BLaER1 treated with 17β-estradiol and CSF1 and Interleukin-3, amounts not matched to agents 10 nM and 100 nM (cell line): ENCODE results near the gene STK17A.
"Not testable (repeated sequence)": the region's sequence is repeated elsewhere in the genome, so short reads cannot be mapped to it uniquely, and the experiment has no call there.

Source experiments
- H3K27ac ChIP-seq, 11 experiments: shearing (Covaris generic); formaldehyde crosslinking; 2 replicates each; pipeline ENCODE4 v1.8.1; 2022
- H3K27me3 ChIP-seq, 11 experiments: shearing (Covaris generic); formaldehyde crosslinking; 2 replicates each; pipeline ENCODE4 v1.8.1; 2022
- H3K36me3 ChIP-seq, 11 experiments: shearing (Covaris generic); formaldehyde crosslinking; 2 replicates each; pipeline ENCODE4 v1.8.1; 2022
- H3K4me1 ChIP-seq, 10 experiments: shearing (Covaris generic); formaldehyde crosslinking; 2 replicates each; pipeline ENCODE4 v1.8.1; 2022
- H3K4me2 ChIP-seq, 11 experiments: shearing (Covaris generic); formaldehyde crosslinking; 2 replicates each; pipeline ENCODE4 v1.8.1; 2022
- H3K4me3 ChIP-seq, 10 experiments: shearing (Covaris generic); formaldehyde crosslinking; 2 replicates each; pipeline ENCODE4 v1.8.1; 2022
- H3K9ac ChIP-seq, 11 experiments: shearing (Covaris generic); formaldehyde crosslinking; 2 replicates each; pipeline ENCODE4 v1.8.1; 2022
- H3K9me3 ChIP-seq, 11 experiments: shearing (Covaris generic); formaldehyde crosslinking; replicated peaks in 1 of 11; 2 replicates each; pipeline ENCODE4 v1.8.1; 2022
- H4K20me1 ChIP-seq, 11 experiments: shearing (Covaris generic); formaldehyde crosslinking; 2 replicates each; pipeline ENCODE4 v1.8.1; 2022
- Cebpa-rat ChIP-seq, 11 experiments: shearing (Covaris generic); IDR thresholded peaks; 2 replicates each; pipeline ENCODE4 v1.8.1; 2022

STK17A gene

DNA sequence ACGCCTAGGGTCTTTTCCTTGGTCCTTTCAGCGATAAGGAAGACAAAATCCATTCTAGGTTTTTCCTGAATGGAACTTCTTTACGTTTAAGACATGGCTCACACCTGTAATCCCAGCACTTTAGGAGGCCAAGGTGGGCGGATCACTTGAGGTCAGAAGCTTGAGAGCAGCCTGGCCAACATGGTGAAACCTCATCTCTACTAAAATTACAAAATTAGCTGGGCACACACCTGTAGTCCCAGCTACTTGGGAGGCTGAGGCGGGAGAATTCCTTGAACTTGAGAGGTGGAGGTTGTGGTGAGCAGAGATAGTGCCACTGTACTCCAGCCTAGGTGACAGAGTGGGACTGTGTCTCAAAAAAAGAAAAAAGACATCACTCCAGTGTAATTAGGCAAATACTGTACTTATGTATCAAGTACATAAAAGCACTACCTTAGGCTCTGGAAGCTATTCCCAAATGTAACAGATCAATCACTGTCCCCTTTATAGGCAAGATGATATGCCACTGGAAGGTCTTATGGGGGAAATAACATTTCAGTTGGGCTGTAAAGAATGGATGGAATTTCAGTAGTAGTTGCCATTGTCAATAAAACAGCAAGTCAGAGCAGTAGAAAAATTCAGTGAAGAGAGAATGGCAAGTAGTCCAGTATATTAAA lies 5.7 kb downstream of the STK17A start:
- Histone ChIP-seq H3K4me1 (peaks cover 11 to 28% (median 22%) of the 10 kb centered on the region in 10 experiments), H4K20me1 (peaks cover 59 to 100% (median 95%) of the 10 kb centered on the region in 11 experiments; a peak in 21 of 22 replicates), H3K4me3 (no peak overlapping the region), H3K27ac (no peak overlapping the region), H3K36me3 (peaks cover 0 to 3% (median 0%) of the 10 kb centered on the region in 11 experiments; a peak in 2 of 22 replicates), H3K4me2 (no peak overlapping the region), H3K27me3 (no peaks in the 10 kb centered on the region), H3K9ac (no peak overlapping the region), H3K9me3 (no peaks in the 10 kb centered on the region)
- TF ChIP-seq Cebpa-rat (IDR thresholded peaks at IDR 0.05), result no peak

DNA sequence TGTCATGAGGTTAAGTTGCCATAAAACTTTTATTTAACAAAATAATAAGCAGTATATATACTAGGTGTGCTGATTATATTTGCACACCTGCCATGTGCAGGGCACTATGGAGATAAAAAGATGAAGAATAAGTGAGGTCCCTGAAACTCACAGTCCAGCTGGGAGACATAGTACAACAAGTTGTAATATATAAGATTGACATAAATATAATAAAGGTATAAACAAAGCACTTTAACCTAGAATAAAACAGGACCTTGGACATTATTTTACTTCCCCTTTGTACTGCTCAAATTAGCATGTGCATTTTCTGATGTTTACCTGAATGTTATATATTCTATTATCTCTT lies 6.2 kb downstream of the STK17A start:
- peaks cover 62 to 100% (median 97%) of the 10 kb centered on the region in 11 experiments; a peak in 21 of 22 replicates for H4K20me1 ChIP-seq
- H3K9me3 ChIP-seq, result no peaks in the 10 kb centered on the region
- H3K9ac ChIP-seq, result no peak overlapping the region
- H3K27me3 ChIP-seq, result no peaks in the 10 kb centered on the region
- peaks cover 0 to 3% (median 0%) of the 10 kb centered on the region in 11 experiments; a peak in 2 of 22 replicates for H3K36me3 ChIP-seq
- TF ChIP-seq Cebpa-rat (IDR thresholded peaks at IDR 0.05), result no peak
- H3K4me3 ChIP-seq, result no peak overlapping the region
- no peak overlapping the region for H3K4me2 ChIP-seq
- H3K4me1 ChIP-seq, result peaks cover 11 to 27% (median 22%) of the 10 kb centered on the region in 10 experiments
- H3K27ac ChIP-seq, result no peak overlapping the region

DNA sequence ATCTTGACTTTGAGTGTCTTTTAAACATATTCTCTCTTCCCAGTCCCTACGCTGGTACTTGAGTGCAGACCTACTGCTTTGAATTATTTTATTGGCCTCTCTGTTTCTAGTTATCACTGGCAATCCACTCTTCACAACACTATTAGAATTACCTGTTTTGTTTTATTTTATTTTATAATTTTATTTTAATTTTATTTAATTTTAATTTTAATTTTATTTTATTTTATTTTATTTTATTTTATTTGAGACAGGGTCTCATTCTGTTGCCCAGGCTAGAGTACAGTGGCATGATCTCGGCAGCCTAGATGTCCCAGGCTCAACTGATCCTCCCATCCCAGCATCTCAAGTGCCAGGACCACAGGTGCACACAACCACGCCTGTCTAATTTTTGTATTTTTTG lies 6.8 kb downstream of the STK17A start:
- Histone ChIP-seq H3K36me3 (peaks cover 0 to 3% (median 0%) of the 10 kb centered on the region in 11 experiments; a peak in 2 of 22 replicates), H3K9me3 (no peaks in the 10 kb centered on the region), H3K4me1 (peaks cover 4 to 21% (median 15%) of the 10 kb centered on the region in 10 experiments), H3K27ac (no peak overlapping the region), H4K20me1 (peaks cover 59 to 100% (median 97%) of the 10 kb centered on the region in 11 experiments; a peak in 21 of 22 replicates), H3K9ac (no peak overlapping the region), H3K27me3 (no peaks in the 10 kb centered on the region), H3K4me2 (no peak overlapping the region), H3K4me3 (no peak overlapping the region)
- TF ChIP-seq Cebpa-rat (IDR thresholded peaks at IDR 0.05), result no peak

DNA sequence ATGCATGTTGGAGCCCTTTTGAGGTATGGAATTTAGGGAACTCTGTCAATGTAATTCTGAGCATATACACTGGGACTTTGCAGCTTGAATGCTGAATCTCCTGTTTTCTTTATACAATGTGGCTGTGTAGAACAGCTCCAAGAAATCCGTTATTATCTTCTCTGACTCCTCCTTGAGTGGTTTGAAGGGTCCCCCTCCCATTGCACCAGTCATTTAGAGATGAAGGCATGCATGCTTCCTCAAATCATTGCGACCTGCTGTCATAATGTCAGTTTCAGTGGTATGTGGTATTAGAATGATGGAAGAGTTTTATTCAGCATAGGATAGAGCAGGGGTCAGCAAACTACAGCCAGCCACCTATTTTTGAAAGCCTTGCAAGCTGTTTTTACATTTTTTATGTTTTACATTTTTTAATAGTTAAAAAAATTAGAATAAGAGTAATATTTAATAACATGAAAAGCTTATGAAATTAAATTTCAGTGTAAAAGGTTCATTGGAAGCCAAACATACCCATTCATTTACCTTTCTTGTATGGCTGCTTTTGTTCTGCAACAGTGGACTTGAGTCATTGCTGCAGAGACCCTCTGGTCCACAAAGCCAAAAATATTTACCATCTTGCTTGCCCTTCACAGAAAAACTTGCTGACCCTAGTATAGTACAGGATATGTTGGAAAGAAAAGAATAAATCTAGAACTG lies 8.1 kb downstream of the STK17A start:
- Histone ChIP-seq H4K20me1 (peaks cover 49 to 100% (median 92%) of the 10 kb centered on the region in 11 experiments; a peak in 21 of 22 replicates), H3K9ac (no peak overlapping the region), H3K4me1 (peaks cover 0 to 10% (median 5%) of the 10 kb centered on the region in 10 experiments; a peak in 3 of 20 replicates), H3K9me3 (no peaks in the 10 kb centered on the region), H3K4me3 (no peak overlapping the region), H3K27me3 (no peaks in the 10 kb centered on the region), H3K27ac (no peak overlapping the region), H3K36me3 (peaks cover 0 to 7% (median 4%) of the 10 kb centered on the region in 11 experiments; a peak in 10 of 22 replicates), H3K4me2 (no peak overlapping the region)
- TF ChIP-seq Cebpa-rat (IDR thresholded peaks at IDR 0.05), result no peak

DNA sequence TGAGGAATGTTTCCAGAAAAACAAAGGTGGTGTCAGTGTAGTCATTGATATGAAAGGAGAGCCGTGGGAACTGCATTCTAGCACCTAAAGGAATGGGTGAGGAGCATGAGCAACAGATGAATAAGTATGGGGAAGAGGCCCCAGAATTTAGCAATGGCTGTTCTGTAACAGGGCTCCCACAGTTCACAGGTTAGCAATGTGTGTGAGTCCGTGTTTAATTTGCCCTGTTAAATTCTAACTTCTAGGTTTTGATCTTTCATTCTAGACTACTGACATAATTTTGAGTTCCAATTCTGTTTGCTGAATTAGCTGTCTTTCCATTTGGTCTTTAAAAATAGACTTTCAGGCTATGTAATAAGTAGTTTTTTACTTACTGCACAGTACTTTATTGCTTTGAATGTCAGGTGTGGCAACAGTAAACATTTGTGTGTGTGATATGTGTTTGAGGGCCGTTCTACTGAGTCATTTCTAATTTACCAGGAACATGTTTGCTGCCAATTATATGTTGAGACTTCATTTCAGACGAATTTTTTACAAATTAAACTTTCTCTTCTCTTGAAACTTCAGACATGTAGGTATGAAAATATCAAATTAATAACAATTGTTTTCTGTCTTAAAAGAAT lies 8.8 kb downstream of the STK17A start:
- H4K20me1 ChIP-seq, result peaks cover 43 to 100% (median 86%) of the 10 kb centered on the region in 11 experiments; a peak in 21 of 22 replicates
- H3K9me3 ChIP-seq, result no peaks in the 10 kb centered on the region
- H3K4me2 ChIP-seq, result no peak overlapping the region
- no peak overlapping the region for H3K4me3 ChIP-seq
- no peak overlapping the region for H3K9ac ChIP-seq
- TF ChIP-seq Cebpa-rat (IDR thresholded peaks at IDR 0.05), result no peak
- peaks cover 4 to 14% (median 10%) of the 10 kb centered on the region in 11 experiments; a peak in 19 of 22 replicates for H3K36me3 ChIP-seq
- H3K27me3 ChIP-seq, result no peaks in the 10 kb centered on the region
- no peak overlapping the region for H3K27ac ChIP-seq
- peaks cover 0 to 10% (median 4%) of the 10 kb centered on the region in 10 experiments; a peak in 2 of 20 replicates for H3K4me1 ChIP-seq

DNA sequence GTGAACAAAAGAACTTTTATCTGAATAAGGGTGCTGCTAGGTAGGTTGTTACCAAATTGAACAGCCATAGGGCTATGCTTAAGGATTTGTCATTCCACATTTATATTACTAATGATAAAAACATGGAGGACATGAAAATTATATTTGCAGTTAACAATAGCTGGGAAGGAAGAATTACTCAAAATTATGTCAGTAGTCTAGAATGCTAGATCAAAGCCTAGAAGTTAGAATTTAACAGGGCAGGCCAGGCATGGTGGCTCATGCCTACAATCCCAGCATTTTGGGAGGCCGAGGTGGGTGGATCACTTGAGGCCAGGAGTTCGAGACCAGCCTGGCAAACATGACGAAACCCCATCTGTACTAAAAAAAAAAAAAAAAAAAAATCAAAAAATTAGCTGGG lies 9.4 kb downstream of the STK17A start:
- TF ChIP-seq Cebpa-rat (IDR thresholded peaks at IDR 0.05), result no peak
- Histone ChIP-seq H3K9me3 (no peaks in the 10 kb centered on the region), H3K27ac (no peak overlapping the region), H3K4me3 (no peak overlapping the region), H4K20me1 (peaks cover 42 to 98% (median 79%) of the 10 kb centered on the region in 11 experiments; a peak in 21 of 22 replicates), H3K27me3 (no peaks in the 10 kb centered on the region), H3K4me1 (peaks cover 0 to 10% (median 4%) of the 10 kb centered on the region in 10 experiments; a peak in 2 of 20 replicates), H3K4me2 (no peak overlapping the region), H3K9ac (no peak overlapping the region), H3K36me3 (peaks cover 11 to 20% (median 17%) of the 10 kb centered on the region in 11 experiments)

DNA sequence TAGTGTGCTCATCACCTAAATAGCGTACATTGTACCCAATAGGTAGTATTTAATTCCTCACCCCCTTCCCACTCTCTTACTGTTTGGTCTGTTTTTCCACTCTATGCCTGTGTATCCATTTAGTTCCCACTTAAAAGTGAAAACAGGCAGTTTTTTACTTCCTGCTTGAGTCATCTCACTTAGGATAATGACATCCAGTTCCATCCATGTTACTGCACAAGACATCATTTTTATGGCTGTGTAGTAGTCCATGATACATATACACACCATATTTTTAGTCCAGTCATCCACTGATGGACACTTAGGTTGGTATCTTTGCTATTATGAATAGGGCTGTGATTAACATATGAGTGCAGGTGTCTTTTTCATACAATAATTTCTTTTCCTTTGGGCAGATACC lies 10.1 kb downstream of the STK17A start:
- Histone ChIP-seq H3K27ac (no peak overlapping the region), H3K4me2 (no peak overlapping the region), H3K9ac (no peak overlapping the region), H4K20me1 (peaks cover 38 to 94% (median 74%) of the 10 kb centered on the region in 11 experiments; a peak in 21 of 22 replicates), H3K4me3 (no peak overlapping the region), H3K36me3 (peaks cover 17 to 27% (median 24%) of the 10 kb centered on the region in 11 experiments), H3K9me3 (no peaks in the 10 kb centered on the region), H3K4me1 (peaks cover 0 to 10% (median 4%) of the 10 kb centered on the region in 10 experiments; a peak in 2 of 20 replicates), H3K27me3 (no peaks in the 10 kb centered on the region)
- no peak for TF ChIP-seq Cebpa-rat (IDR thresholded peaks at IDR 0.05)

DNA sequence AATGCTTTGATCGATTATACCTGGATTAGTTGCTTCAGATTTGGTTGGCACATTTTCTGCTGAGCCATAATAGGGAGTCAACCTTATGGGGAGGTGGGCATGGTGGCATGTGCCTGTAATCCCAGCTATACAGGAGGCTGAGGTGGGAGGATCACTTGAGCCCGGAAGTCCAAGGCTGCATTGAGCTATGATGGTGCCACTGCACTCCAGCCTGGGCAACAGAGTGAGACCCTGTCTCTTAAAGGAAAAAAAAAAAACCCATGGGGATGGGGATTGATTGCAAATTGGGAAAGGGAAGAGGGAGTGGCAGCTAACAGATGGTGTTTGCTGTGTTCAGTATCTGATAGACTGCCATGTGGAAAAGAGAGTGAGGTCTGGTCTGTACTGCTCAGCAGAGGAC lies 11.1 kb downstream of the STK17A start:
- Histone ChIP-seq H3K27me3 (no peaks in the 10 kb centered on the region), H4K20me1 (peaks cover 28 to 84% (median 64%) of the 10 kb centered on the region in 11 experiments; a peak in 21 of 22 replicates), H3K36me3 (peaks cover 28 to 37% (median 33%) of the 10 kb centered on the region in 11 experiments), H3K27ac (no peak overlapping the region), H3K9me3 (no peaks in the 10 kb centered on the region), H3K4me3 (no peak overlapping the region), H3K4me2 (no peak overlapping the region), H3K9ac (no peak overlapping the region), H3K4me1 (peaks cover 0 to 10% (median 4%) of the 10 kb centered on the region in 10 experiments; a peak in 2 of 20 replicates)
- no peak for TF ChIP-seq Cebpa-rat (IDR thresholded peaks at IDR 0.05)

DNA sequence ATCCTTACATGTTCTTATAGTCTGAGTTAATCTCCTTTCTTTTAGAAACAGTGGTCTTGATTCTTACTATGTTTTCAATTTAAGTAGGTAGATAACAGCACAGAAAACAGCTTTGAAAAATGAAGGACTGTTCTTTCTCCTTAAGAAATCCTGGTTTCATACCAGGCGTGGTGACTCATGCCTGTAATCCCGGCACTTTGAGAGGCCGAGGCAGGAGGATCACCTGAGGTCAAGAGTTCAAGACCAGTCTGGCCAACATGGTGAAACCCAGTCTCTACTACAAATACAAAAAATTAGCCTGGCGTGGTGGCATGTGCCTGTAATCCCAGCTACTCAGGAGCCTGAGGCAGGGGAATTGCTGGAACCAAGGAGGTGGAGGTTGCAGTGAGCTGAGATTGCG lies 13.5 kb downstream of the STK17A start:
- H3K27me3 ChIP-seq, H3K9ac ChIP-seq, H3K4me2 ChIP-seq, H3K4me1 ChIP-seq, H3K27ac ChIP-seq, H3K4me3 ChIP-seq, H3K9me3 ChIP-seq: not testable (repeated sequence)
- H3K36me3 ChIP-seq, result peaks cover 40 to 56% (median 51%) of the 10 kb centered on the region in 11 experiments
- H4K20me1 ChIP-seq, result peaks cover 13 to 72% (median 41%) of the 10 kb centered on the region in 11 experiments; a peak in 20 of 22 replicates
